K562 (cell line): Measurements from ENCODE around the gene ADCY6. TPM values are rescaled to one million over a fixed set of nuclear protein-coding genes. Genes with fewer than 3 reads are reported as not detected.

Source experiments
- ATAC-seq: fragments of 200-7000 bp; cut with Tn5 transposase; 3 replicates; pipeline ENCODE4 v1.9.1; 2020; ENCODE audit warnings: moderate library complexity
- BruUV-seq: library from RNA; stranded (reverse); fragments of 400-500 nt; replicated peaks from 2 replicates; lab custom pipeline; 2021; lab: Mats Ljungman, UMichigan
- CTCF ChIA-PET: fragments of 300-600 bp; formaldehyde crosslinking; extraction: SDS; loops from one replicate; lab custom pipeline; 2021; ENCODE audit warnings: low intra/inter-chr PET ratio; lab: Yijun Ruan, JAX
- POLR2A ChIA-PET: fragments of 300-600, 350-650 bp; sonication (Branson Sonifier 250); formaldehyde crosslinking; extraction: SDS; loops from one replicate; lab custom pipeline; 2021; ENCODE audit warnings: antibody characterized with exemption, inconsistent platforms; lab: Yijun Ruan, JAX
- DNase-seq, 4 experiments: peaks; one replicate each; pipeline versions ENCODE4 v3.0.0 to v3.0.0-alpha.2; 2011 to 2018; ENCODE audit warnings: low spot score in 3 of 4, mixed read lengths in 3 of 4; ENCODE audit errors: extremely low read depth in 1 of 4
- FAIRE-seq: peaks from 2 replicates; lab custom pipeline; 2011; peaks lifted over from hg19 to GRCh38; lab: Jason Lieb, UNC
- H2AFZ ChIP-seq: 2 replicates; pipeline ENCODE4 v1.6.0; 2011; ENCODE audit warnings: low read depth, low read length, control low read depth, inconsistent platforms
- H3K27ac ChIP-seq: fragments of 200-600 bp; 3 replicates; pipeline ENCODE4 v1.8.0; 2011; ENCODE audit warnings: low read depth, mild to moderate bottlenecking, control low read depth, inconsistent platforms, low read length, moderate library complexity, mixed read lengths; ENCODE audit errors: extremely low read depth
- H3K27me3 ChIP-seq, 2 experiments: fragments of 300-600 bp in 1 of 2; 2 replicates in 1 of 2; 3 replicates in 1 of 2; pipeline versions ENCODE4 v1.6.0 to v1.8.0; 2011; ENCODE audit warnings: inconsistent platforms in 2 of 2, low read length in 2 of 2, mild to moderate bottlenecking in 1 of 2, mixed read lengths in 1 of 2, moderate library complexity in 1 of 2; ENCODE audit not compliant: control insufficient read depth in 2 of 2, insufficient read depth in 2 of 2
- H3K36me3 ChIP-seq: fragments of 300-600 bp; 3 replicates; pipeline ENCODE4 v1.8.0; 2011; ENCODE audit warnings: mild to moderate bottlenecking, low read length, inconsistent platforms; ENCODE audit not compliant: control insufficient read depth, insufficient read depth
- H3K4me1 ChIP-seq, 2 experiments: fragments of 200-600 bp in 1 of 2; replicated peaks in 1 of 2; 2 replicates in 1 of 2; 3 replicates in 1 of 2; pipeline versions ENCODE4 v1.5.1 to v1.8.0; 2011; ENCODE audit warnings: inconsistent platforms in 2 of 2, low read length in 2 of 2, mild to moderate bottlenecking in 1 of 2, mixed read lengths in 1 of 2, moderate library complexity in 1 of 2; ENCODE audit not compliant: control insufficient read depth in 2 of 2, insufficient read depth in 2 of 2
- H3K4me2 ChIP-seq: 2 replicates; pipeline ENCODE4 v1.6.1; 2011; ENCODE audit warnings: low read length, control low read depth, inconsistent platforms, mixed read lengths; ENCODE audit not compliant: insufficient read depth
- H3K4me3 ChIP-seq: fragments of 200-600 bp; sonication (generic), shearing (Covaris generic); 2 replicates; pipeline ENCODE4 v1.5.1; 2016; ENCODE audit warnings: control low read depth, inconsistent platforms
- H3K79me2 ChIP-seq: fragments of 200-600 bp; 3 replicates; pipeline ENCODE4 v1.8.0; 2011; ENCODE audit warnings: low read length, inconsistent platforms; ENCODE audit not compliant: control insufficient read depth, insufficient read depth
- H3K9ac ChIP-seq, 2 experiments: 2 replicates each; pipeline versions ENCODE4 v1.6.0 to v1.6.1; 2011; ENCODE audit warnings: low read depth in 2 of 2, low read length in 2 of 2, control low read depth in 1 of 2, inconsistent platforms in 1 of 2, mild to moderate bottlenecking in 1 of 2, mixed read lengths in 1 of 2; ENCODE audit not compliant: insufficient read depth in 1 of 2
- H3K9me1 ChIP-seq: one replicate; pipeline ENCODE4 v1.6.0; 2011; ENCODE audit warnings: inconsistent platforms, mild to moderate bottlenecking, low read length, moderate library complexity; ENCODE audit not compliant: control insufficient read depth, insufficient read depth
- H3K9me3 ChIP-seq: replicated peaks from 2 replicates; pipeline ENCODE4 v1.5.1; 2011; ENCODE audit warnings: low read depth, low read length, inconsistent platforms; ENCODE audit not compliant: control insufficient read depth, insufficient read depth
- H4K20me1 ChIP-seq: replicated peaks from 2 replicates; pipeline ENCODE4 v1.6.1; 2011; ENCODE audit warnings: low read length, inconsistent platforms, mixed read lengths; ENCODE audit not compliant: control insufficient read depth, insufficient read depth
- KDM2B ChIP-seq: fragments of 250-450 bp; sonication (Bioruptor Pico); IDR thresholded peaks from 2 replicates; pipeline ENCODE4 v1.8.0; 2021; ENCODE audit warnings: mild to moderate bottlenecking, moderate library complexity
- NCOA2 ChIP-seq, 2 experiments: fragments of 450-650 bp; IDR thresholded peaks; 2 replicates each; pipeline ENCODE4 v1.6.1; 2018; ENCODE audit warnings: mild to moderate bottlenecking in 2 of 2, moderate library complexity in 1 of 2; ENCODE audit not compliant: partially characterized antibody in 2 of 2
- NFIC ChIP-seq: fragments of 450-650 bp; IDR thresholded peaks from 2 replicates; pipeline ENCODE4 v1.6.1; 2017; ENCODE audit warnings: mild to moderate bottlenecking, inconsistent platforms
- SP1 ChIP-seq: sonication (generic); formaldehyde crosslinking; IDR thresholded peaks from 2 replicates; pipeline ENCODE4 v1.8.1; 2022; ENCODE audit warnings: mild to moderate bottlenecking, missing genetic modification reagents
- XRCC3 ChIP-seq: fragments of 450-650 bp; IDR thresholded peaks from 2 replicates; pipeline ENCODE4 v1.6.1; 2017; ENCODE audit warnings: mild to moderate bottlenecking, moderate library complexity
- WGBS: fragments of 100-300 bp; shearing (Covaris generic); methylation state at CpG from one replicate; pipeline ENCODE4 v1.1.6; 2016; ENCODE audit warnings: low coverage, mixed read lengths; ENCODE audit not compliant: insufficient coverage; ENCODE audit errors: missing lambda C conversion rate; 5-methylcytosine and 5-hydroxymethylcytosine counted together
- in situ Hi-C: fragments of 300-500 bp; cut with MboI; formaldehyde crosslinking; loops from 4 replicates; pipeline ENCODE4 v1.15.0; 2018; ENCODE audit warnings: inconsistent platforms, mixed read lengths
- intact Hi-C: fragments of 100-400 bp; cut with micrococcal nuclease; formaldehyde crosslinking; loops from 2 replicates; pipeline ENCODE4 v1.14.2; 2022
- polyA plus RNA-seq, 8 experiments: library from polyadenylated mRNA; depleted of rRNA in 4 of 8; stranded (reverse) in 5 of 8; unstranded in 3 of 8; fragments of >200 nt; fragmentation: Nextera tagmentation in 2 of 8; fragmentation: Illumina TruSeq in 1 of 8; extraction: Ambion mirVana in 2 of 8; extraction: Trizol in 1 of 8; gene quantifications; 2 replicates each; pipeline versions ENCODE4 v1.2.1 to v1.2.3, GENCODE V29; 2011 to 2014; ENCODE audit warnings: inconsistent platforms in 1 of 8, missing spikeins in 1 of 8
- total RNA-seq, 7 experiments: library from RNA; depleted of rRNA in 6 of 7; stranded (reverse); fragments of >200 nt in 6 of 7; fragmentation: Illumina TruSeq in 2 of 7; extraction: Trizol in 2 of 7; gene quantifications; 2 replicates each; pipeline versions ENCODE4 v1.2.1 to v1.2.3, GENCODE V29; 2011 to 2021; ENCODE audit warnings: low replicate concordance in 1 of 7
- TF ChIP-seq, protein P1 (sequence below): fragments of 250-450 bp; sonication (Bioruptor Pico); IDR thresholded peaks from 2 replicates; pipeline ENCODE4 v1.5.0; 2022; ENCODE audit warnings: mild to moderate bottlenecking
- TF ChIP-seq, protein P2 (sequence below): fragments of 200-600 bp; sonication (generic); IDR thresholded peaks from one replicate; pipeline ENCODE4 v1.6.1; 2012; ENCODE audit warnings: mild to moderate bottlenecking, low read depth, low read length, inconsistent platforms

The ADCY6 gene
- total and polyA plus RNA-seq, 9 of the 15 experiments (the other 6 are each of a cell fraction or from before 2014, with no cell fraction given) = 0.01 to 1.0 (median 0.53) TPM

DNA sequence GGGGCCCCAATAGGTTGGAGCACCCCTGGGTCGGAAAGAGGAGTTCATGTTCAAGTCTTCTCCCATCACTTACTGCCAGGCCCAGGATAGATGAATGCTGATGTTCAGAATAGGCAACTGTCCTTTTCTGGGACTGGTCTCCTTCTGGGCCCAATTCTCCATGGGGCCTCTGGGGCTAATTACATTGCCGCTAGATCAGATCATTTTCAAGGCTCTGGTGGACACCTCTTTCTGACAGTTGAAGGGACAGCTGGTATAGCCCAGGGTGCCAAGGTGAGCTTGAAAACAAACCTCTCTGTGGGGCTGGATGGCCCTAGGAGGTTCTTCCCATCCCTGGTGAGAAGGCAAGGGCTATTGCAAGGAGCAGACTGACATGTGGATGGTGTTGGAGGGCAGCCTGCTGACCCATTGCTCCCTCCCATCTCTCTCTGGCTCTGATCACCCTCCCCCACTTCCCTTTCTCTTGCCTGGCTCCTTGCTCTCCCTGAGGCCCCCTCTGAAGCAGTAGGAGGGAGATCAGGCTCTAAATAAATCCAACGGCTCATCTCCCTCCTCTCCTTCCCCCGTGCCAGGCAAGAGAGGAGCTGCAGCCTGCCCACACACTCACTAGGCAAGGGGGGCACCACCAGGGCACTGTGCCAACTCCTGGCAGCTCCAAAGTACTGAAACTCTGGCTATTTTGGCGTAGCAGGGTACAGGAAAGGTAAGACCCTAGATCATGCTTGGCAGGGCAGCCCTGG, 31.3 kb upstream of the ADCY6 start:
- Histone ChIP-seq H3K9me3 (no peaks in the 10 kb centered on the region), H4K20me1 (peaks cover 9% of the 10 kb centered on the region), H3K9ac (peak overlapping the region in 1 of 2 experiments; percentile 14; a peak in 1 of 4 replicates), H3K4me1 (peaks cover 0 to 26% of the 10 kb centered on the region in 2 experiments; a peak in 3 of 5 replicates), H3K9me1 (no peaks in the 10 kb centered on the region), H3K79me2 (no peaks in the 10 kb centered on the region), H3K4me2 (no peak overlapping the region), H3K27me3 (peaks cover 18 to 52% of the 10 kb centered on the region in 2 experiments; a peak in 4 of 5 replicates), H2AFZ (no peak overlapping the region), H3K27ac (no peak overlapping the region), H3K4me3 (no peak overlapping the region), H3K36me3 (no peaks in the 10 kb centered on the region)
- TF ChIP-seq XRCC3 (no peak), NFIC (peak; percentile 35; the same call in 1 of the 2 replicates), SP1 (CRISPR knock-in tag) (no peak), KDM2B (CRISPR knock-in tag) (no peak), NCOA2 (IDR thresholded peaks at IDR 0.05; ENCODE audit: partially characterized antibody in 2 of 2) (no peak)
- TF ChIP-seq, protein P1, sequence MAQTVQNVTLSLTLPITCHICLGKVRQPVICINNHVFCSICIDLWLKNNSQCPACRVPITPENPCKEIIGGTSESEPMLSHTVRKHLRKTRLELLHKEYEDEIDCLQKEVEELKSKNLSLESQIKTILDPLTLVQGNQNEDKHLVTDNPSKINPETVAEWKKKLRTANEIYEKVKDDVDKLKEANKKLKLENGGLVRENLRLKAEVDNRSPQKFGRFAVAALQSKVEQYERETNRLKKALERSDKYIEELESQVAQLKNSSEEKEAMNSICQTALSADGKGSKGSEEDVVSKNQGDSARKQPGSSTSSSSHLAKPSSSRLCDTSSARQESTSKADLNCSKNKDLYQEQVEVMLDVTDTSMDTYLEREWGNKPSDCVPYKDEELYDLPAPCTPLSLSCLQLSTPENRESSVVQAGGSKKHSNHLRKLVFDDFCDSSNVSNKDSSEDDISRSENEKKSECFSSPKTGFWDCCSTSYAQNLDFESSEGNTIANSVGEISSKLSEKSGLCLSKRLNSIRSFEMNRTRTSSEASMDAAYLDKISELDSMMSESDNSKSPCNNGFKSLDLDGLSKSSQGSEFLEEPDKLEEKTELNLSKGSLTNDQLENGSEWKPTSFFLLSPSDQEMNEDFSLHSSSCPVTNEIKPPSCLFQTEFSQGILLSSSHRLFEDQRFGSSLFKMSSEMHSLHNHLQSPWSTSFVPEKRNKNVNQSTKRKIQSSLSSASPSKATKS (CRISPR knock-in tag) = no peak
- TF ChIP-seq, protein P2, sequence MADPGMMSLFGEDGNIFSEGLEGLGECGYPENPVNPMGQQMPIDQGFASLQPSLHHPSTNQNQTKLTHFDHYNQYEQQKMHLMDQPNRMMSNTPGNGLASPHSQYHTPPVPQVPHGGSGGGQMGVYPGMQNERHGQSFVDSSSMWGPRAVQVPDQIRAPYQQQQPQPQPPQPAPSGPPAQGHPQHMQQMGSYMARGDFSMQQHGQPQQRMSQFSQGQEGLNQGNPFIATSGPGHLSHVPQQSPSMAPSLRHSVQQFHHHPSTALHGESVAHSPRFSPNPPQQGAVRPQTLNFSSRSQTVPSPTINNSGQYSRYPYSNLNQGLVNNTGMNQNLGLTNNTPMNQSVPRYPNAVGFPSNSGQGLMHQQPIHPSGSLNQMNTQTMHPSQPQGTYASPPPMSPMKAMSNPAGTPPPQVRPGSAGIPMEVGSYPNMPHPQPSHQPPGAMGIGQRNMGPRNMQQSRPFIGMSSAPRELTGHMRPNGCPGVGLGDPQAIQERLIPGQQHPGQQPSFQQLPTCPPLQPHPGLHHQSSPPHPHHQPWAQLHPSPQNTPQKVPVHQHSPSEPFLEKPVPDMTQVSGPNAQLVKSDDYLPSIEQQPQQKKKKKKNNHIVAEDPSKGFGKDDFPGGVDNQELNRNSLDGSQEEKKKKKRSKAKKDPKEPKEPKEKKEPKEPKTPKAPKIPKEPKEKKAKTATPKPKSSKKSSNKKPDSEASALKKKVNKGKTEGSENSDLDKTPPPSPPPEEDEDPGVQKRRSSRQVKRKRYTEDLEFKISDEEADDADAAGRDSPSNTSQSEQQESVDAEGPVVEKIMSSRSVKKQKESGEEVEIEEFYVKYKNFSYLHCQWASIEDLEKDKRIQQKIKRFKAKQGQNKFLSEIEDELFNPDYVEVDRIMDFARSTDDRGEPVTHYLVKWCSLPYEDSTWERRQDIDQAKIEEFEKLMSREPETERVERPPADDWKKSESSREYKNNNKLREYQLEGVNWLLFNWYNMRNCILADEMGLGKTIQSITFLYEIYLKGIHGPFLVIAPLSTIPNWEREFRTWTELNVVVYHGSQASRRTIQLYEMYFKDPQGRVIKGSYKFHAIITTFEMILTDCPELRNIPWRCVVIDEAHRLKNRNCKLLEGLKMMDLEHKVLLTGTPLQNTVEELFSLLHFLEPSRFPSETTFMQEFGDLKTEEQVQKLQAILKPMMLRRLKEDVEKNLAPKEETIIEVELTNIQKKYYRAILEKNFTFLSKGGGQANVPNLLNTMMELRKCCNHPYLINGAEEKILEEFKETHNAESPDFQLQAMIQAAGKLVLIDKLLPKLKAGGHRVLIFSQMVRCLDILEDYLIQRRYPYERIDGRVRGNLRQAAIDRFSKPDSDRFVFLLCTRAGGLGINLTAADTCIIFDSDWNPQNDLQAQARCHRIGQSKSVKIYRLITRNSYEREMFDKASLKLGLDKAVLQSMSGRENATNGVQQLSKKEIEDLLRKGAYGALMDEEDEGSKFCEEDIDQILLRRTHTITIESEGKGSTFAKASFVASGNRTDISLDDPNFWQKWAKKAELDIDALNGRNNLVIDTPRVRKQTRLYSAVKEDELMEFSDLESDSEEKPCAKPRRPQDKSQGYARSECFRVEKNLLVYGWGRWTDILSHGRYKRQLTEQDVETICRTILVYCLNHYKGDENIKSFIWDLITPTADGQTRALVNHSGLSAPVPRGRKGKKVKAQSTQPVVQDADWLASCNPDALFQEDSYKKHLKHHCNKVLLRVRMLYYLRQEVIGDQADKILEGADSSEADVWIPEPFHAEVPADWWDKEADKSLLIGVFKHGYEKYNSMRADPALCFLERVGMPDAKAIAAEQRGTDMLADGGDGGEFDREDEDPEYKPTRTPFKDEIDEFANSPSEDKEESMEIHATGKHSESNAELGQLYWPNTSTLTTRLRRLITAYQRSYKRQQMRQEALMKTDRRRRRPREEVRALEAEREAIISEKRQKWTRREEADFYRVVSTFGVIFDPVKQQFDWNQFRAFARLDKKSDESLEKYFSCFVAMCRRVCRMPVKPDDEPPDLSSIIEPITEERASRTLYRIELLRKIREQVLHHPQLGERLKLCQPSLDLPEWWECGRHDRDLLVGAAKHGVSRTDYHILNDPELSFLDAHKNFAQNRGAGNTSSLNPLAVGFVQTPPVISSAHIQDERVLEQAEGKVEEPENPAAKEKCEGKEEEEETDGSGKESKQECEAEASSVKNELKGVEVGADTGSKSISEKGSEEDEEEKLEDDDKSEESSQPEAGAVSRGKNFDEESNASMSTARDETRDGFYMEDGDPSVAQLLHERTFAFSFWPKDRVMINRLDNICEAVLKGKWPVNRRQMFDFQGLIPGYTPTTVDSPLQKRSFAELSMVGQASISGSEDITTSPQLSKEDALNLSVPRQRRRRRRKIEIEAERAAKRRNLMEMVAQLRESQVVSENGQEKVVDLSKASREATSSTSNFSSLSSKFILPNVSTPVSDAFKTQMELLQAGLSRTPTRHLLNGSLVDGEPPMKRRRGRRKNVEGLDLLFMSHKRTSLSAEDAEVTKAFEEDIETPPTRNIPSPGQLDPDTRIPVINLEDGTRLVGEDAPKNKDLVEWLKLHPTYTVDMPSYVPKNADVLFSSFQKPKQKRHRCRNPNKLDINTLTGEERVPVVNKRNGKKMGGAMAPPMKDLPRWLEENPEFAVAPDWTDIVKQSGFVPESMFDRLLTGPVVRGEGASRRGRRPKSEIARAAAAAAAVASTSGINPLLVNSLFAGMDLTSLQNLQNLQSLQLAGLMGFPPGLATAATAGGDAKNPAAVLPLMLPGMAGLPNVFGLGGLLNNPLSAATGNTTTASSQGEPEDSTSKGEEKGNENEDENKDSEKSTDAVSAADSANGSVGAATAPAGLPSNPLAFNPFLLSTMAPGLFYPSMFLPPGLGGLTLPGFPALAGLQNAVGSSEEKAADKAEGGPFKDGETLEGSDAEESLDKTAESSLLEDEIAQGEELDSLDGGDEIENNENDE = no peak
- intact Hi-C loops (no loop called here), in situ Hi-C loops (no loop called here)
- no peak for ATAC-seq
- no TSS peak for BruUV-seq
- POLR2A ChIA-PET = interaction anchor here (0.7 to 1.5 kb wide), 8 partner anchors 8 to 1084 kb away, joined by 3 to 9 read pairs (median 3); partner anchors contain the start of gene DDX23
- DNase-seq = no peak
- CTCF ChIA-PET = no interaction called here
- WGBS = 8% methylated on average over 5 of the region's 5 CpGs
- no peak for FAIRE-seq
